HepG2 (cell line): ENCODE data around the gene ZNF428. TPM values are rescaled to one million over a fixed set of nuclear protein-coding genes. Genes with fewer than 3 reads are reported as not detected.

Experiments
- ATF1 ChIP-seq: IDR thresholded peaks from 2 replicates; pipeline ENCODE4 v1.6.1; 2016; ENCODE audit warnings: mild to moderate bottlenecking, control low read depth
- GATAD1 ChIP-seq: IDR thresholded peaks from 2 replicates; pipeline ENCODE4 v1.6.1; 2016; ENCODE audit warnings: missing genetic modification reagents, missing compliant biosample characterization
- GATAD2A ChIP-seq: IDR thresholded peaks from 2 replicates; pipeline ENCODE4 v1.6.1; 2016
- HMGA1 ChIP-seq: sonication (generic); formaldehyde crosslinking; conservative IDR thresholded peaks from 2 replicates; pipeline ENCODE4 v1.4.0; 2020; ENCODE audit warnings: missing genetic modification reagents
- HNRNPL ChIP-seq: fragments of 200-400 bp; formaldehyde crosslinking; IDR thresholded peaks from 2 replicates; pipeline ENCODE4 v1.6.1; 2017; ENCODE audit warnings: mild to moderate bottlenecking, low read depth, low read length
- KDM2A ChIP-seq: sonication (generic); formaldehyde crosslinking; IDR thresholded peaks from 2 replicates; pipeline ENCODE4 v1.4.0; 2020; ENCODE audit warnings: low read depth, missing genetic modification reagents, borderline replicate concordance
- KMT2B ChIP-seq: IDR thresholded peaks from 2 replicates; pipeline ENCODE4 v1.6.1; 2016; ENCODE audit warnings: missing genetic modification reagents, missing compliant biosample characterization
- MBD4 ChIP-seq: IDR thresholded peaks from 2 replicates; pipeline ENCODE4 v1.6.1; 2012; ENCODE audit warnings: low read length, inconsistent platforms, borderline replicate concordance
- NCOA2 ChIP-seq: sonication (generic); formaldehyde crosslinking; IDR thresholded peaks from 2 replicates; pipeline ENCODE4 v1.8.0; 2022; ENCODE audit warnings: inconsistent platforms
- NFYB ChIP-seq: sonication (generic); formaldehyde crosslinking; IDR thresholded peaks from 2 replicates; pipeline ENCODE4 v1.4.0; 2020; ENCODE audit warnings: missing genetic modification reagents
- RBM22 ChIP-seq: fragments of 200-400 bp; formaldehyde crosslinking; optimal IDR thresholded peaks from 2 replicates; pipeline ENCODE3; 2017; ENCODE audit warnings: mild to moderate bottlenecking, low read length, moderate library complexity
- ZBTB7A ChIP-seq: sonication (generic); formaldehyde crosslinking; IDR thresholded peaks from 2 replicates; pipeline ENCODE4 v1.8.0; 2022; ENCODE audit warnings: mild to moderate bottlenecking, missing genetic modification reagents
- ZNF253 ChIP-seq: sonication (generic); formaldehyde crosslinking; IDR thresholded peaks from 2 replicates; pipeline ENCODE4 v1.8.0; 2022; ENCODE audit warnings: mild to moderate bottlenecking, missing genetic modification reagents, borderline replicate concordance
- ZNF432 ChIP-seq: sonication (generic); formaldehyde crosslinking; IDR thresholded peaks from 2 replicates; pipeline ENCODE4 v1.5.0; 2020; ENCODE audit warnings: missing genetic modification reagents, mild to moderate bottlenecking, borderline replicate concordance
- ZNF496 ChIP-seq: sonication (generic); formaldehyde crosslinking; IDR thresholded peaks from 2 replicates; pipeline ENCODE4 v1.8.1; 2023; ENCODE audit warnings: mild to moderate bottlenecking, moderate library complexity, missing genetic modification reagents; ENCODE audit not compliant: insufficient replicate concordance
- ZNF572 ChIP-seq: sonication (generic); formaldehyde crosslinking; IDR thresholded peaks from 2 replicates; pipeline ENCODE4 v1.5.1; 2020; ENCODE audit warnings: mild to moderate bottlenecking, missing genetic modification reagents
- ZNF605 ChIP-seq: sonication (generic); formaldehyde crosslinking; IDR thresholded peaks from 2 replicates; pipeline ENCODE4 v1.8.0; 2022; ENCODE audit warnings: mild to moderate bottlenecking, missing genetic modification reagents
- ZNF737 ChIP-seq: sonication (generic); formaldehyde crosslinking; IDR thresholded peaks from 2 replicates; pipeline ENCODE4 v1.5.0; 2020; ENCODE audit warnings: missing genetic modification reagents, mild to moderate bottlenecking, borderline replicate concordance
- ZNF747 ChIP-seq: sonication (generic); formaldehyde crosslinking; IDR thresholded peaks from 2 replicates; pipeline ENCODE4 v1.8.1; 2023; ENCODE audit warnings: missing genetic modification reagents, mild to moderate bottlenecking, borderline replicate concordance
- ZNF781 ChIP-seq: sonication (generic); formaldehyde crosslinking; IDR thresholded peaks from 2 replicates; pipeline ENCODE4 v1.5.1; 2020; ENCODE audit warnings: borderline replicate concordance, mild to moderate bottlenecking, missing genetic modification reagents; ENCODE audit errors: not compliant biosample characterization
- polyA plus RNA-seq, 8 experiments: library from polyadenylated mRNA; depleted of rRNA in 3 of 8; stranded (reverse) in 7 of 8; unstranded in 1 of 8; fragments of >200 nt; fragmentation: Illumina TruSeq in 4 of 8; extraction: Trizol in 4 of 8; gene quantifications; 2 replicates each; pipeline versions ENCODE4 v1.2.1 to v1.2.3, GENCODE V29; 2011 to 2016; ENCODE audit warnings: low read depth in 4 of 8, missing spikeins in 1 of 8, mixed read lengths in 1 of 8; ENCODE audit not compliant: insufficient read depth in 1 of 8
- total RNA-seq, 5 experiments: library from RNA; depleted of rRNA; stranded (reverse); fragments of >200 nt; fragmentation: Illumina TruSeq; extraction: Trizol; gene quantifications; 2 replicates each; pipeline ENCODE4 v1.2.3, GENCODE V29; 2016; ENCODE audit warnings: low read depth in 1 of 5
- TF ChIP-seq, protein P1 (sequence below): sonication (generic); formaldehyde crosslinking; IDR thresholded peaks from 2 replicates; pipeline ENCODE4 v1.5.1; 2020; ENCODE audit warnings: mild to moderate bottlenecking, moderate library complexity, missing genetic modification reagents
- TF ChIP-seq, protein P2 (sequence below): sonication (generic); formaldehyde crosslinking; IDR thresholded peaks from 2 replicates; pipeline ENCODE4 v1.4.0; 2020; ENCODE audit warnings: mild to moderate bottlenecking, missing genetic modification reagents
- TF ChIP-seq, protein P3 (sequence below): sonication (generic); formaldehyde crosslinking; IDR thresholded peaks from 2 replicates; pipeline ENCODE4 v1.4.0; 2020; ENCODE audit warnings: missing genetic modification reagents, low read depth, mild to moderate bottlenecking, borderline replicate concordance

Gene ZNF428
- total and polyA plus RNA-seq, 2 of the 13 experiments (the other 11 are each of a cell fraction or from before 2014, with no cell fraction given): 10.4 to 26.9 TPM

GRCh38 chr19:43618921-43619261, 538 bp downstream of the ZNF428 start (continued):
- TF ChIP-seq HNRNPL (0 out of 2 replicates have a peak, but pooled peaks have one; percentile 13), ZNF432 (0 out of 2 replicates have a peak, but pooled peaks have one; percentile 72), RBM22 (peak; percentile 48), ZNF253 (CRISPR knock-in tag) (no peak; the same call in 1 of the 2 replicates), NCOA2 (CRISPR knock-in tag) (no peak), ZNF572 (CRISPR knock-in tag) (0 out of 2 replicates have a peak, but pooled peaks have one; percentile 77), GATAD1 (CRISPR knock-in tag) (peak; percentile 85; the same call in 1 of the 2 replicates), HMGA1 (no peak), KDM2A (0 out of 2 replicates have a peak, but pooled peaks have one; percentile 10), ZBTB7A (peak; percentile 62; the same call in 1 of the 2 replicates), MBD4 (no peak), NFYB (CRISPR knock-in tag) (peak; percentile 3; the same call in 1 of the 2 replicates), ATF1 (CRISPR knock-in tag) (no peak), ZNF605 (CRISPR knock-in tag) (peak; percentile 77; the same call in 1 of the 2 replicates), GATAD2A (CRISPR knock-in tag) (peak; percentile 20; the same call in 1 of the 2 replicates), ZNF737 (CRISPR knock-in tag) (peak; percentile 88; the same call in 1 of the 2 replicates), KMT2B (CRISPR knock-in tag) (0 out of 2 replicates have a peak, but pooled peaks have one; percentile 42), ZNF496 (no peak), ZNF781 (peak; percentile 16), ZNF747 (0 out of 2 replicates have a peak, but pooled peaks have one; percentile 16)
- TF ChIP-seq, protein P1, sequence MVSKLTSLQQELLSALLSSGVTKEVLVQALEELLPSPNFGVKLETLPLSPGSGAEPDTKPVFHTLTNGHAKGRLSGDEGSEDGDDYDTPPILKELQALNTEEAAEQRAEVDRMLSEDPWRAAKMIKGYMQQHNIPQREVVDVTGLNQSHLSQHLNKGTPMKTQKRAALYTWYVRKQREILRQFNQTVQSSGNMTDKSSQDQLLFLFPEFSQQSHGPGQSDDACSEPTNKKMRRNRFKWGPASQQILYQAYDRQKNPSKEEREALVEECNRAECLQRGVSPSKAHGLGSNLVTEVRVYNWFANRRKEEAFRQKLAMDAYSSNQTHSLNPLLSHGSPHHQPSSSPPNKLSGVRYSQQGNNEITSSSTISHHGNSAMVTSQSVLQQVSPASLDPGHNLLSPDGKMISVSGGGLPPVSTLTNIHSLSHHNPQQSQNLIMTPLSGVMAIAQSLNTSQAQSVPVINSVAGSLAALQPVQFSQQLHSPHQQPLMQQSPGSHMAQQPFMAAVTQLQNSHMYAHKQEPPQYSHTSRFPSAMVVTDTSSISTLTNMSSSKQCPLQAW: peak; percentile 71; the same call in 1 of the 2 replicates
- TF ChIP-seq, protein P2, sequence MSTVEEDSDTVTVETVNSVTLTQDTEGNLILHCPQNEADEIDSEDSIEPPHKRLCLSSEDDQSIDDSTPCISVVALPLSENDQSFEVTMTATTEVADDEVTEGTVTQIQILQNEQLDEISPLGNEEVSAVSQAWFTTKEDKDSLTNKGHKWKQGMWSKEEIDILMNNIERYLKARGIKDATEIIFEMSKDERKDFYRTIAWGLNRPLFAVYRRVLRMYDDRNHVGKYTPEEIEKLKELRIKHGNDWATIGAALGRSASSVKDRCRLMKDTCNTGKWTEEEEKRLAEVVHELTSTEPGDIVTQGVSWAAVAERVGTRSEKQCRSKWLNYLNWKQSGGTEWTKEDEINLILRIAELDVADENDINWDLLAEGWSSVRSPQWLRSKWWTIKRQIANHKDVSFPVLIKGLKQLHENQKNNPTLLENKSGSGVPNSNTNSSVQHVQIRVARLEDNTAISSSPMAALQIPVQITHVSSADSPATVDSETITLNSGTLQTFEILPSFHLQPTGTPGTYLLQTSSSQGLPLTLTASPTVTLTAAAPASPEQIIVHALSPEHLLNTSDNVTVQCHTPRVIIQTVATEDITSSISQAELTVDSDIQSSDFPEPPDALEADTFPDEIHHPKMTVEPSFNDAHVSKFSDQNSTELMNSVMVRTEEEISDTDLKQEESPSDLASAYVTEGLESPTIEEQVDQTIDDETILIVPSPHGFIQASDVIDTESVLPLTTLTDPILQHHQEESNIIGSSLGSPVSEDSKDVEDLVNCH (CRISPR knock-in tag): peak; percentile 76; the same call in 1 of the 2 replicates
- TF ChIP-seq, protein P3, sequence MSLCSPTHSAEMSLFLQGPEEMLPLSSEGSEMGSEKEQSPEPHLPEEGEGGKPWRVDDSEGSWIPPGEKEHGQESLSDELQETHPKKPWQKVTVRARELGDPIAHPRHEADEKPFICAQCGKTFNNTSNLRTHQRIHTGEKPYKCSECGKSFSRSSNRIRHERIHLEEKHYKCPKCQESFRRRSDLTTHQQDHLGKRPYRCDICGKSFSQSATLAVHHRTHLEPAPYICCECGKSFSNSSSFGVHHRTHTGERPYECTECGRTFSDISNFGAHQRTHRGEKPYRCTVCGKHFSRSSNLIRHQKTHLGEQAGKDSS (CRISPR knock-in tag): 0 out of 2 replicates have a peak, but pooled peaks have one; percentile 41
- TF ChIP-seq, all 625 proteins: peak for 63
